K562 (cell line): ENCODE measurements around the gene SERPINA5. TPM values are rescaled to one million over a fixed set of nuclear protein-coding genes. Genes with fewer than 3 reads are reported as not detected.

Source experiments
- ATAC-seq: fragments of 200-7000 bp; cut with Tn5 transposase; 3 replicates; pipeline ENCODE4 v1.9.1; 2020; ENCODE audit warnings: moderate library complexity
- BruUV-seq: library from RNA; stranded (reverse); fragments of 400-500 nt; replicated peaks from 2 replicates; lab custom pipeline; 2021; lab: Mats Ljungman, UMichigan
- CTCF ChIA-PET: fragments of 300-600 bp; formaldehyde crosslinking; extraction: SDS; loops from one replicate; lab custom pipeline; 2021; ENCODE audit warnings: low intra/inter-chr PET ratio; lab: Yijun Ruan, JAX
- POLR2A ChIA-PET: fragments of 300-600, 350-650 bp; sonication (Branson Sonifier 250); formaldehyde crosslinking; extraction: SDS; loops from one replicate; lab custom pipeline; 2021; ENCODE audit warnings: antibody characterized with exemption, inconsistent platforms; lab: Yijun Ruan, JAX
- DNase-seq, 4 experiments: peaks; one replicate each; pipeline versions ENCODE4 v3.0.0 to v3.0.0-alpha.2; 2011 to 2018; ENCODE audit warnings: low spot score in 3 of 4, mixed read lengths in 3 of 4; ENCODE audit errors: extremely low read depth in 1 of 4
- FAIRE-seq: peaks from 2 replicates; lab custom pipeline; 2011; peaks lifted over from hg19 to GRCh38; lab: Jason Lieb, UNC
- H2AFZ ChIP-seq: 2 replicates; pipeline ENCODE4 v1.6.0; 2011; ENCODE audit warnings: low read depth, low read length, control low read depth, inconsistent platforms
- H3K27ac ChIP-seq: fragments of 200-600 bp; 3 replicates; pipeline ENCODE4 v1.8.0; 2011; ENCODE audit warnings: low read depth, mild to moderate bottlenecking, control low read depth, inconsistent platforms, low read length, moderate library complexity, mixed read lengths; ENCODE audit errors: extremely low read depth
- H3K27me3 ChIP-seq, 2 experiments: fragments of 300-600 bp in 1 of 2; 2 replicates in 1 of 2; 3 replicates in 1 of 2; pipeline versions ENCODE4 v1.6.0 to v1.8.0; 2011; ENCODE audit warnings: inconsistent platforms in 2 of 2, low read length in 2 of 2, mild to moderate bottlenecking in 1 of 2, mixed read lengths in 1 of 2, moderate library complexity in 1 of 2; ENCODE audit not compliant: control insufficient read depth in 2 of 2, insufficient read depth in 2 of 2
- H3K36me3 ChIP-seq: fragments of 300-600 bp; 3 replicates; pipeline ENCODE4 v1.8.0; 2011; ENCODE audit warnings: mild to moderate bottlenecking, low read length, inconsistent platforms; ENCODE audit not compliant: control insufficient read depth, insufficient read depth
- H3K4me1 ChIP-seq, 2 experiments: fragments of 200-600 bp in 1 of 2; replicated peaks in 1 of 2; 2 replicates in 1 of 2; 3 replicates in 1 of 2; pipeline versions ENCODE4 v1.5.1 to v1.8.0; 2011; ENCODE audit warnings: inconsistent platforms in 2 of 2, low read length in 2 of 2, mild to moderate bottlenecking in 1 of 2, mixed read lengths in 1 of 2, moderate library complexity in 1 of 2; ENCODE audit not compliant: control insufficient read depth in 2 of 2, insufficient read depth in 2 of 2
- H3K4me2 ChIP-seq: 2 replicates; pipeline ENCODE4 v1.6.1; 2011; ENCODE audit warnings: low read length, control low read depth, inconsistent platforms, mixed read lengths; ENCODE audit not compliant: insufficient read depth
- H3K4me3 ChIP-seq: fragments of 200-600 bp; sonication (generic), shearing (Covaris generic); 2 replicates; pipeline ENCODE4 v1.5.1; 2016; ENCODE audit warnings: control low read depth, inconsistent platforms
- H3K79me2 ChIP-seq: fragments of 200-600 bp; 3 replicates; pipeline ENCODE4 v1.8.0; 2011; ENCODE audit warnings: low read length, inconsistent platforms; ENCODE audit not compliant: control insufficient read depth, insufficient read depth
- H3K9ac ChIP-seq, 2 experiments: 2 replicates each; pipeline versions ENCODE4 v1.6.0 to v1.6.1; 2011; ENCODE audit warnings: low read depth in 2 of 2, low read length in 2 of 2, control low read depth in 1 of 2, inconsistent platforms in 1 of 2, mild to moderate bottlenecking in 1 of 2, mixed read lengths in 1 of 2; ENCODE audit not compliant: insufficient read depth in 1 of 2
- H3K9me1 ChIP-seq: one replicate; pipeline ENCODE4 v1.6.0; 2011; ENCODE audit warnings: inconsistent platforms, mild to moderate bottlenecking, low read length, moderate library complexity; ENCODE audit not compliant: control insufficient read depth, insufficient read depth
- H3K9me3 ChIP-seq: replicated peaks from 2 replicates; pipeline ENCODE4 v1.5.1; 2011; ENCODE audit warnings: low read depth, low read length, inconsistent platforms; ENCODE audit not compliant: control insufficient read depth, insufficient read depth
- H4K20me1 ChIP-seq: replicated peaks from 2 replicates; pipeline ENCODE4 v1.6.1; 2011; ENCODE audit warnings: low read length, inconsistent platforms, mixed read lengths; ENCODE audit not compliant: control insufficient read depth, insufficient read depth
- IRF2 ChIP-seq: sonication (generic); formaldehyde crosslinking; IDR thresholded peaks from 2 replicates; pipeline ENCODE4 v1.8.1; 2022; ENCODE audit warnings: mild to moderate bottlenecking, missing genetic modification reagents
- RBM15 ChIP-seq: fragments of 200-400 bp; formaldehyde crosslinking; IDR thresholded peaks from 2 replicates; pipeline ENCODE4 v1.6.1; 2018; ENCODE audit warnings: mild to moderate bottlenecking, low read length, moderate library complexity; ENCODE audit not compliant: insufficient read depth
- SMARCE1 ChIP-seq: fragments of 450-650 bp; IDR thresholded peaks from 2 replicates; pipeline ENCODE4 v1.7.1; 2016; ENCODE audit warnings: mild to moderate bottlenecking
- STAT5B ChIP-seq: fragments of 250-450 bp; sonication (Bioruptor Pico); IDR thresholded peaks from 2 replicates; pipeline ENCODE4 v1.8.0; 2021; ENCODE audit warnings: mild to moderate bottlenecking, inconsistent platforms
- TEAD4 ChIP-seq, 2 experiments: sonication (generic) in 1 of 2; formaldehyde crosslinking in 1 of 2; IDR thresholded peaks; 2 replicates each; pipeline versions ENCODE4 v1.6.1 to v1.8.0; 2012 to 2022; ENCODE audit warnings: borderline replicate concordance in 1 of 2, inconsistent platforms in 1 of 2, low read length in 1 of 2, mild to moderate bottlenecking in 1 of 2, missing genetic modification reagents in 1 of 2
- USF1 ChIP-seq: sonication (generic); formaldehyde crosslinking; IDR thresholded peaks from 2 replicates; pipeline ENCODE4 v1.9.0; 2022; ENCODE audit warnings: mild to moderate bottlenecking, missing genetic modification reagents
- ZBTB5 ChIP-seq: fragments of 450-650 bp; IDR thresholded peaks from 2 replicates; pipeline ENCODE4 v1.6.1; 2017; ENCODE audit warnings: antibody characterized with exemption
- ZNF354B ChIP-seq: fragments of 250-450 bp; sonication (Bioruptor Pico); IDR thresholded peaks from 2 replicates; pipeline ENCODE4 v1.4.0; 2020
- ZNF395 ChIP-seq: fragments of 200-800 bp; sonication (Bioruptor generic); IDR thresholded peaks from 2 replicates; pipeline ENCODE4 v1.6.1; 2017; ENCODE audit warnings: missing genetic modification characterization, missing compliant biosample characterization
- WGBS: fragments of 100-300 bp; shearing (Covaris generic); methylation state at CpG from one replicate; pipeline ENCODE4 v1.1.6; 2016; ENCODE audit warnings: low coverage, mixed read lengths; ENCODE audit not compliant: insufficient coverage; ENCODE audit errors: missing lambda C conversion rate; 5-methylcytosine and 5-hydroxymethylcytosine counted together
- in situ Hi-C: fragments of 300-500 bp; cut with MboI; formaldehyde crosslinking; loops from 4 replicates; pipeline ENCODE4 v1.15.0; 2018; ENCODE audit warnings: inconsistent platforms, mixed read lengths
- intact Hi-C: fragments of 100-400 bp; cut with micrococcal nuclease; formaldehyde crosslinking; loops from 2 replicates; pipeline ENCODE4 v1.14.2; 2022
- polyA plus RNA-seq, 8 experiments: library from polyadenylated mRNA; depleted of rRNA in 4 of 8; stranded (reverse) in 5 of 8; unstranded in 3 of 8; fragments of >200 nt; fragmentation: Nextera tagmentation in 2 of 8; fragmentation: Illumina TruSeq in 1 of 8; extraction: Ambion mirVana in 2 of 8; extraction: Trizol in 1 of 8; gene quantifications; 2 replicates each; pipeline versions ENCODE4 v1.2.1 to v1.2.3, GENCODE V29; 2011 to 2014; ENCODE audit warnings: inconsistent platforms in 1 of 8, missing spikeins in 1 of 8
- total RNA-seq, 7 experiments: library from RNA; depleted of rRNA in 6 of 7; stranded (reverse); fragments of >200 nt in 6 of 7; fragmentation: Illumina TruSeq in 2 of 7; extraction: Trizol in 2 of 7; gene quantifications; 2 replicates each; pipeline versions ENCODE4 v1.2.1 to v1.2.3, GENCODE V29; 2011 to 2021; ENCODE audit warnings: low replicate concordance in 1 of 7

The SERPINA5 gene
- total and polyA plus RNA-seq, 9 of the 15 experiments (the other 6 are each of a cell fraction or from before 2014, with no cell fraction given) = 0.38 TPM; not detected in 8

GRCh38 chr14:94570440-94570839 lies 10.8 kb upstream of the SERPINA5 start:
- ChIA-PET CTCF (no interaction called here), POLR2A (no interaction called here)
- H3K9me1 ChIP-seq = no peaks in the 10 kb centered on the region
- no peak overlapping the region for H3K9ac ChIP-seq
- no peak overlapping the region for H3K27ac ChIP-seq
- H3K27me3 ChIP-seq = no peaks in the 10 kb centered on the region
- no peak overlapping the region for H2AFZ ChIP-seq
- H3K79me2 ChIP-seq = no peaks in the 10 kb centered on the region
- WGBS = 2% methylated on average over 7 of the region's 9 CpGs
- intact Hi-C loops = no loop called here
- H3K36me3 ChIP-seq = no peaks in the 10 kb centered on the region
- no TSS peak for BruUV-seq
- no peaks in the 10 kb centered on the region for H3K4me1 ChIP-seq
- TF ChIP-seq ZNF395 (CRISPR knock-in tag) (no peak), ZNF354B (CRISPR knock-in tag) (no peak)
- H3K4me2 ChIP-seq = no peak overlapping the region
- ATAC-seq (no peak), DNase-seq (no peak), FAIRE-seq (no peak)
- H4K20me1 ChIP-seq = no peaks in the 10 kb centered on the region
- in situ Hi-C loops = no loop called here
- H3K4me3 ChIP-seq = no peak overlapping the region
- H3K9me3 ChIP-seq = no peaks in the 10 kb centered on the region

GRCh38 chr14:94571395-94571794 lies 9.8 kb upstream of the SERPINA5 start:
- Histone ChIP-seq H3K79me2 (no peaks in the 10 kb centered on the region), H4K20me1 (no peaks in the 10 kb centered on the region), H3K4me3 (no peak overlapping the region), H2AFZ (no peak overlapping the region), H3K27me3 (no peaks in the 10 kb centered on the region), H3K9me3 (no peaks in the 10 kb centered on the region), H3K27ac (no peak overlapping the region), H3K36me3 (no peaks in the 10 kb centered on the region), H3K4me2 (no peak overlapping the region), H3K4me1 (no peaks in the 10 kb centered on the region), H3K9ac (no peak overlapping the region), H3K9me1 (no peaks in the 10 kb centered on the region)
- DNase-seq (no peak), ATAC-seq (no peak), FAIRE-seq (no peak)
- ChIA-PET CTCF (no interaction called here), POLR2A (interaction anchor here (0.6 kb wide), 2 partner anchors 259 to 405 kb away, joined by 3 read pairs; no protein-coding TSS in a partner anchor)
- BruUV-seq = no TSS peak
- intact Hi-C loops (no loop called here), in situ Hi-C loops (no loop called here)
- WGBS = 5% methylated on average over 6 of the region's 7 CpGs
- TF ChIP-seq SMARCE1 (no peak), IRF2 (CRISPR knock-in tag) (no peak), ZBTB5 (no peak), RBM15 (no peak), USF1 (CRISPR knock-in tag) (no peak), STAT5B (CRISPR knock-in tag) (no peak), TEAD4 (IDR thresholded peaks at IDR 0.05; ENCODE audit: low read length) (no peak), TEAD4 (CRISPR knock-in tag; IDR thresholded peaks at IDR 0.05; ENCODE audit: borderline replicate concordance) (no peak)
